Stimulated activated CD4-positive, alpha-beta T cell treated with anti-CD3 and anti-CD28 coated beads, Interleukin-4, amount 100 ng/mL, for 1 hour (primary cell): ENCODE data around the gene CLDN6.
A peak's percentile ranks its signal among the peaks of the same experiment; 100 is the strongest.

ENCODE experiments used
- DNase-seq: peaks from one replicate; pipeline ENCODE4 v3.0.0-alpha.2; 2020

CLDN6 gene

GRCh38 chr16:3012246-3012645 is 5.7 kb downstream of the CLDN6 start:
- DNase-seq, result no peak

GRCh38 chr16:3010510-3010909 is 7.5 kb downstream of the CLDN6 start:
- no peak for DNase-seq

GRCh38 chr16:3009568-3010390 is 8.2 kb downstream of the CLDN6 start:
- no peak for DNase-seq

DNA sequence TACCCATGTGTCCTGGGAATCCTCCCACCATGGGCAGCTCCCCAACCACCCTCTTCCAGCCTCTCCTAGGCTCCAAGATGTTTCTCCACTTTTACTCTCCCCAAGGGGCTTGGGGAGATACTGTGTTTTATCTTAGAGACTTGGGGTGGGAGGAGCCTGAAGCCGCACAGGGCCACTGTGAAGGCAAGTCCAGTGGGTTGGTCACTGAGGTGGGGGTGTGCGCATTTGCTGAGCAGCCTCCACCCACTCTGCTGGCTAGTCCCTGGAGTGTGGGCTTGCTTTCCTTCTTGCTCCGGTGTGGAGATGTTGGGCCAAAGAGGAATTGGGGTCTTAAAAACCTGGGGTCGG is 9.3 kb downstream of the CLDN6 start:
- DNase-seq, result no peak

DNA sequence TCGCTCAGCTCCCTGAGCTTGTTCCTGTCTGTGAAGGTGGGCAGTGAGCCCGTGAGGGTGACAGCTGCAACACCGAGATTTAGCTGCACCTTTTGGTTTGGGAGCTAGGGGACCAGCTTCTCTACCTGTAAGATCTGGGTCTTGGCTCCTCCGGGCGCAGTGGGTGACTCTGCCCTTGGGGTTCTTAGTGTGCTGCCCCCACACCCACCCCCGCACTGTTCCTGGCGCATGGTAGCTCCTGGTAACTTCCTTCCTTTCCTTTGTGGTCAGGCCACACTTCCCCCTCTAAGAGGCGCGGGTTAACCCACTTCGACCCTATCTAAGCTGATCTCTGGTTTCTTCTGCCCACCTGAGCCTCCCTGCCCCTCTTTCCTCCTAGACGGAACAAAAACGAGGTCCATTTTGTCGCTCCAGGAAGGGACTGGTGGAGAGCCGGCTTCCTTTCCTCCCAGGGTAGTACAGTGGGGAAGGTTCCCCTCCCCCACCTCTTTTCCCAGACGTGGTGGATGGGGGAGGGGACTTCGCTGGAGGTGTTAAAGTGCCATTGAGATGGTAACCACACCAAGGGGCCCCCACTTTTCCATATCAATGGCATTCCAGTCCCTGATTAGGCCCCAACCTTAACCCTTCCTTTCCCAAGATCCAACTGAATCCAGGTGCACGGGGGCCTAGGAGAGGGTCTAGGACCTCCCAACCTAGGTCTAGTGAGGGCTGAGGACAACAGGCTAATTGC is 9.9 kb downstream of the CLDN6 start:
- DNase-seq, result no peak

GRCh38 chr16:3007059-3007956 is 10.7 kb downstream of the CLDN6 start:
- no peak for DNase-seq

DNA sequence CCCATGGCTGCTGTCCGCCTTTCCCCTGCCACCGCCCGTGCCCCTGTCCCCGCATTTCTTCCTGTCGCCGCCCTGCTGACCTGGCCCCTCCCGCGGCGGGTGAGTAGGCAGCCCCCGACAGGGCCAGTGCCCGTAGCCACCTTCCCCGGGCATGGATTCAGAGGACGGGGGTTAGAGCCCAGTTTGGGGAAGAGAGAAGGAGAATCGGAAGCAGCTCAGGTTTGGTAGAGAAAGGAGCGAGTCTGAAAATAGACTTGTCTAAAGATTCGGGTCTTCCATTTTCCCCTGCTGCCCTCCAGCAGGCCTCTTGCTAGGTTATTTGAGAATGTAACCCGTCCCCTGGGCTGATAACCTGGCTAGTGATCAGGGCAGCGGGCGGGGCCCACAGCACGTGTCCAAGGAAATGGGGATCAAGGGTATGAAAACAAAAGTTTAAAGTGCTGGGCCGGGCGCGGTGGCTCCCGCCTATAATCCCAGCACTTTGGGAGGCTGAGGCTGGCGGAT is 13.2 kb downstream of the CLDN6 start:
- DNase-seq, result no peak

DNA sequence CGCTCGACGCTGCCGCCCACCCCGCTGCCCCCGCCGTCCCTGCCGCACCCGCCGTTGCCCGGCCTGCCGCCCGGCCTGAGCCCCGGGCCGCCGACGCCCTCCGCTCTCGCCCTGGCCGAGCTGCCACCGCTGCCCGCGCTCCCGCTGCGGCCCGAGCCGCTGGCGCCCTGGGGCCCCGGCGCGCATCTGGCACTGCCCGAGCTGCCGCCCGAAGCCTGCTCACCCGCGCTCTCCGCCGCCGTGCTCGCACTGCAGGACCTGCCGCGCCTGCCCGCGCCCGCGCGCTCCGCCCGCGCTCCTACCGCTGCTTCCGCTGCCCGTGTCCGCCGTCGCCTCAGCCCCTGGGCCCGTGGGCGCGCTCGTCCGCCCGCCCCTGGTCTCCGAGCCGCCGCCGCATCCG is 13.7 kb downstream of the CLDN6 start:
- no peak for DNase-seq

- peak; percentile 95 for DNase-seq
These were observed 14.3 kb downstream of the CLDN6 start for GRCh38 chr16:3003582-3004270.

DNA sequence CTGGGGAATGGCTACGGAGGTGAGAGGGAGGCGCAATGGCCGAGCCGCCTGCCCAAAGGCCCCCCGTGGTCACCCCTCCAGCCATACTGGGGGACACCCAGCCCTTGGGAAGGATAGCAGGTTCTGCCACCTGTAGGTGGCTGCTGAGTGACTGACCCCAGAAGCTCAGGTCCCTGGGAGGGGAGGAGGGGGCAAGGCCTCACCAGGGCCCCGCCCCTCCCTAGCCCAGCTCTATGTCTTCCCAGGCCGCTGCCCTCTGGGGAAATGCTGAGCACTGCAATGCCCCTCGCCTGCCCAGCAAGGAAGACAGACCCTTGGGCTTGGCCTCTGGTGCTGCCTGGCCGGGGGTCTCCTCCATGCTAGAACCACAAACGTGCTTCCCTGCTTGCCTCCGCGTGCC is 16.7 kb downstream of the CLDN6 start:
- DNase-seq, result no peak

DNA sequence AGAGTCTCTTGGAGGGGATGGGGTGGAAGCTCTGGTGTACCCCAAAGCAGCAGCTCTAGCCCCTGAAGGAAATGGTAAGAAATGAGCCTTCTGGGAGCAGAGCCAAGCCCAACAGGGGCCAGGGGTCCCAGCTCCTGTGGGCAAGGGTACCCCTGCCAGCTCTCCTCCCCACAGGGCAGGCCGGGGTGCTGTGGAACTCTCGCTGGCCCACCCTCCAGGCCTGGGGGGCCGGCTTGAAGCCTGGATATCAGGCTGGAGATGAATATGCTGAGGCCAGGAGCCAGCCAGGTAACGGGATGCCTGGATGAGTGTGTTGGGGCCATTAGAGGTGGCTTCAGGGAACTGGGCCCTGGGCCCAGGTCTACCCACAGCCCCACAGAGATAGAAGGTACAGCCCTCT is 17.4 kb downstream of the CLDN6 start:
- DNase-seq, result no peak

DNA sequence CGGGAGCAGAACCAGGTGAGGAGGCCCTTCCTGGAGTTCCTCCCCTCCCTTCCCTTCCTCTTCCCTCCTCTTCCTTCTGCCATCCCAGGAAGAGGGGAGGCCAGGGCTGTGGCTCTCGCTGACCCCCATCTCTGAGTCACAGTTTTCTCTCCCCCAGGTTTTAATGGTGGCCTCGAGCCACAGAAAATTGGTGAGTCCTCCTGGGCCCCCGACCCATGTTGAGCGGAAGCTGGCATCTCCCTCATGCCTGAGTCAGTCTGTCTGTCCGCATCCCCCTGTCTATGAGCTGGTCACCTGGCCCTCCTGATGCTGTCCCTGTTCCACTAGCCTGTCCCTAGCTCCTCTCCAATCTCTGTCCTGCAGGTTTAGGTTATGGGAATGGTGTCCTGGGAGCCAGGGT is 18.1 kb downstream of the CLDN6 start:
- no peak for DNase-seq

- no peak for DNase-seq
These were observed 21.7 kb downstream of the CLDN6 start for GRCh38 chr16:2996298-2996697.

GRCh38 chr16:2992383-2993081 is 25.5 kb downstream of the CLDN6 start:
- no peak for DNase-seq

DNA sequence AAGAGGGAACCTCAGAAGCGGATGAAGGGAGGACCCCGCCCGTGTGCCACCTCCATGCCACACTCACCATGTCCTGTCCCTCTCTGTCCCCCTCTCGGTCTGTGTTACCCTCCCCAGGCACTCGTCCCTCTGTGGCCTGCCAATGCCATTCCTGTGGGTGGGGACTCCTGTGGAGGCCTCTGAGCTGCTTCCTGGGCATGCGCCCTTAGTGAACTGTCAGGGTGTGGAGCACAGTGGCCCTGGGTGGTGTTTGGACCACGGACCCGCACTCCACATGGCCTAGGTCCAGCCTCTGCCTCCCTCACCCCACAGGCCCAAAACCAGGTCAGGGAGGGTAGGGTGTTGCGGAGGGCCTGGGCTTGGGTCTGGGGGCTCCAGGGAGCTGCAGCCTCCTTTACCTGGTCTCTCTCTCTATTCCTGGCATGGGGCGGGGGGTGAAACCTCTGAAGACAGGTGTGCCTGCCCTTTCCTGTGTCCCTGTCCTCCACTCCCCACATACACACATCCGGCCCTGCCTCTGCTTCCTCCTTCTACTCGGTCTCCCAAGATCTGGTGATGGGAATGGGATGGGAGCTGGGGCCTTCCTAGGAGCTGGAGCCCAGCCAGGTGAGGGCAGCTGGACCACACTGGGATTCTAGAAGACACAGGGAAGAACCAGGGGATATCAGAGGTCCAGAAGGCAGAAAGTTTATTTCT is 26.3 kb downstream of the CLDN6 start:
- no peak for DNase-seq

- DNase-seq, result no peak
These were observed 27.1 kb downstream of the CLDN6 start for GRCh38 chr16:2990891-2991290.

- DNase-seq, result no peak
These were observed 29.3 kb downstream of the CLDN6 start for GRCh38 chr16:2988590-2989099.

- no peak for DNase-seq
These were observed 30.1 kb downstream of the CLDN6 start for GRCh38 chr16:2987833-2988232.

DNA sequence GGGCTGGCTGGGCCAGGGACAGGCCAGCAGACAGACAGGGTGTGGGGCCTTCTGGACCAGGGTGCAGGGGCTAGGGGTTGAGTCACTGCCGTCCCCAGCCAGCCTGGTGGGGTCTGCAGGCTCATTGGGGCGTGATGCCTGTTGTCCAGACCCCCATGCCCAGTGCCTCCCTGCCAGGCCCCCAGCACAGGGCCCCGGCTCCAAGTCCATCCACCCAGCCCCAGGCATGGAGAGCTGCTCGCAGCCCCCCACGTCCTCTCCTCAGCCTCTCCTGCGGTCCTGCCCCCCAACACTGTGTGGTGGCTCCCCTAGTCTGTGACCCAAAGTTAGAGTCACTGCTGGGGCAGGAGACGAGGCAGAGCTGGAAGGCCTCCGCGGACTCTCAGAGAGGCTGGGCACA is 30.7 kb downstream of the CLDN6 start:
- no peak for DNase-seq

- no peak for DNase-seq
These were observed 31.3 kb downstream of the CLDN6 start for GRCh38 chr16:2986623-2987188.

DNA sequence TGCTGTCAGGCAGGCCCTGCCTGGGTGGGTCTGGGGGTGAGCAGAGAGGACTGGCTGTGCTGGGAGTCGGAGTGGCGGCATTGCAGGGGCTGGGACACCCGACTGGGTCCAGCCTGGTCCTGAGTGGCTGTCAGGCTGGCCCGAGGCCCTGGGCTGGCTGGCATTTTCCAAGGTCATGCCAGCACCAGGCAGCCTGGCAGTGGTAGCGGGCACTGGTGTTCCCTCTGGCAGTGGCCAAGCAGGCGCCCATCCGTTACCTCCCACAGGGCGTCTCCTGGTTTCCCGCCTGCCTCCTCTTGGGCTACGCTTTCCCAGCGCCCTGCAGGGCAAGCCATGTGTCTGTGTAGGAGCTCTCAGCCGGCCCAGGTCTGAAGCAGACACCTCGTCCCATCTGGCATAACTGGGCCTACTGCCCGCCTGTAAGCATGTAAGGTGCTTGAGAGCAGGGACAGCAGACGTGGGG is 32.1 kb downstream of the CLDN6 start:
- DNase-seq, result no peak
